WTC11 (cell line): Measurements from ENCODE around the gene SAMHD1. TPM values are rescaled to one million over a fixed set of nuclear protein-coding genes. Genes with fewer than 3 reads are reported as not detected.
A peak's percentile ranks its signal among the peaks of the same experiment; 100 is the strongest.
"Not testable (repeated sequence)": the region's sequence is repeated elsewhere in the genome, so short reads cannot be mapped to it uniquely, and the experiment has no call there.

Experiments used
- ATAC-seq: fragments of 200-7000 bp; cut with Tn5 transposase; 2 replicates; pipeline ENCODE4 v1.10.0; 2021; ENCODE audit warnings: mild to moderate bottlenecking, moderate library complexity
- CTCF ChIA-PET: fragments of 300-600 bp; sonication (Branson Sonifier 250); formaldehyde crosslinking; loops from one replicate; lab custom pipeline; 2021; ENCODE audit warnings: antibody characterized with exemption; lab: Charles Lee
- POLR2A ChIA-PET: fragments of 350-600 bp; sonication (Branson Sonifier 250); formaldehyde crosslinking; loops from one replicate; lab custom pipeline; 2021; ENCODE audit warnings: antibody characterized with exemption; lab: Charles Lee
- DNase-seq: peaks from one replicate; pipeline ENCODE4 v3.0.0; 2021; ENCODE audit warnings: low spot score
- H3K27ac Mint-ChIP-seq: 2 replicates; pipeline ENCODE4 v1.8.0; 2021; ENCODE audit warnings: mixed read lengths
- H3K27me3 Mint-ChIP-seq: 2 replicates; pipeline ENCODE4 v1.8.0; 2021; ENCODE audit warnings: low read depth, mild to moderate bottlenecking, moderate library complexity, mixed read lengths
- H3K36me3 Mint-ChIP-seq: 2 replicates; pipeline ENCODE4 v1.8.0; 2021; ENCODE audit warnings: mixed read lengths
- H3K4me1 Mint-ChIP-seq: 2 replicates; pipeline ENCODE4 v1.8.0; 2022; ENCODE audit warnings: mixed read lengths
- H3K4me3 Mint-ChIP-seq: 2 replicates; pipeline ENCODE4 v1.8.0; 2021; ENCODE audit warnings: mild to moderate bottlenecking, moderate library complexity, mixed read lengths
- H3K9me3 Mint-ChIP-seq: 2 replicates; pipeline ENCODE4 v1.8.0; 2021; ENCODE audit warnings: mixed read lengths
- ATF1 ChIP-seq: sonication (generic); formaldehyde crosslinking; IDR thresholded peaks from 2 replicates; pipeline ENCODE4 v1.8.1; 2023; ENCODE audit warnings: mild to moderate bottlenecking, moderate library complexity, missing genetic modification reagents
- IRF2 ChIP-seq: sonication (generic); formaldehyde crosslinking; IDR thresholded peaks from 2 replicates; pipeline ENCODE4 v1.8.0; 2022; ENCODE audit warnings: low read depth, missing genetic modification reagents, borderline replicate concordance
- NR3C1 ChIP-seq: sonication (generic); formaldehyde crosslinking; conservative IDR thresholded peaks from 2 replicates; pipeline ENCODE4 v1.8.1; 2023; ENCODE audit warnings: low read depth, mild to moderate bottlenecking, missing genetic modification reagents
- OVOL2 ChIP-seq: fragments of 250-450 bp; sonication (Bioruptor Pico); IDR thresholded peaks from 2 replicates; pipeline ENCODE4 v1.9.0; 2021; ENCODE audit warnings: mild to moderate bottlenecking, borderline replicate concordance
- TEAD4 ChIP-seq: sonication (generic); formaldehyde crosslinking; IDR thresholded peaks from 2 replicates; pipeline ENCODE4 v1.8.0; 2022; ENCODE audit warnings: mild to moderate bottlenecking, missing genetic modification reagents
- USF2 ChIP-seq: sonication (generic); formaldehyde crosslinking; IDR thresholded peaks from 2 replicates; pipeline ENCODE4 v1.8.1; 2023; ENCODE audit warnings: mild to moderate bottlenecking, missing genetic modification reagents, moderate library complexity
- ZNF219 ChIP-seq: sonication (generic); formaldehyde crosslinking; IDR thresholded peaks from 2 replicates; pipeline ENCODE4 v1.8.0; 2023; ENCODE audit warnings: missing genetic modification reagents, mild to moderate bottlenecking, borderline replicate concordance
- total RNA-seq: library from RNA; stranded (reverse); gene quantifications from 3 replicates; pipeline ENCODE4 v1.2.3, GENCODE V29; 2021
- TF ChIP-seq, protein P1 (sequence below): sonication (generic); formaldehyde crosslinking; IDR thresholded peaks from 2 replicates; pipeline ENCODE4 v1.8.0; 2022; ENCODE audit warnings: mild to moderate bottlenecking, missing genetic modification reagents
- TF ChIP-seq, protein P2 (sequence below): sonication (generic); formaldehyde crosslinking; IDR thresholded peaks from 2 replicates; pipeline ENCODE4 v1.8.1; 2022; ENCODE audit warnings: mild to moderate bottlenecking, missing genetic modification reagents, moderate library complexity, borderline replicate concordance
- TF ChIP-seq, protein P3 (sequence below): sonication (generic); formaldehyde crosslinking; IDR thresholded peaks from 2 replicates; pipeline ENCODE4 v1.8.0; 2022; ENCODE audit warnings: mild to moderate bottlenecking, missing genetic modification reagents
- TF ChIP-seq, protein P4 (sequence below): sonication (generic); formaldehyde crosslinking; conservative IDR thresholded peaks from 2 replicates; pipeline ENCODE4 v1.8.1; 2023; ENCODE audit warnings: mild to moderate bottlenecking, low read depth, missing genetic modification reagents, moderate library complexity
- TF ChIP-seq, protein P5 (sequence below): fragments of 250-450 bp; sonication (Bioruptor Pico); IDR thresholded peaks from 2 replicates; pipeline ENCODE4 v1.9.0; 2021; ENCODE audit warnings: mild to moderate bottlenecking

The SAMHD1 gene
- total RNA-seq, 1 experiment from 2014 or later: 31.0 TPM

GRCh38 chr20:36933571-36933970 is 17.9 kb downstream of the SAMHD1 start:
- H3K9me3 Mint-ChIP-seq, H3K4me1 Mint-ChIP-seq, ATAC-seq, CTCF ChIA-PET, DNase-seq, H3K27me3 Mint-ChIP-seq, H3K4me3 Mint-ChIP-seq, POLR2A ChIA-PET, H3K27ac Mint-ChIP-seq: not testable (repeated sequence)
- peaks cover 39% of the 10 kb centered on the region for H3K36me3 Mint-ChIP-seq

GRCh38 chr20:36932476-36933426 is 18.8 kb downstream of the SAMHD1 start:
- ChIA-PET POLR2A (no interaction called here), CTCF (no interaction called here)
- Mint-ChIP-seq H3K4me1 (no peaks in the 10 kb centered on the region), H3K36me3 (peaks cover 45% of the 10 kb centered on the region), H3K27ac (peak overlapping the region; percentile 53; the same call in 1 of the 2 replicates), H3K4me3 (no peak overlapping the region), H3K9me3 (no peaks in the 10 kb centered on the region), H3K27me3 (no peaks in the 10 kb centered on the region)
- no peak for DNase-seq
- no peak for ATAC-seq
- TF ChIP-seq TEAD4 (CRISPR knock-in tag) (no peak), USF2 (CRISPR knock-in tag) (no peak)

- H3K36me3 Mint-ChIP-seq: peaks cover 45% of the 10 kb centered on the region
- H3K4me1 Mint-ChIP-seq, ATAC-seq, H3K9me3 Mint-ChIP-seq, H3K27ac Mint-ChIP-seq, H3K4me3 Mint-ChIP-seq, CTCF ChIA-PET, H3K27me3 Mint-ChIP-seq, POLR2A ChIA-PET, DNase-seq: not testable (repeated sequence)
Measured at GRCh38 chr20:36932067-36932466, 19.4 kb downstream of the SAMHD1 start.

DNA sequence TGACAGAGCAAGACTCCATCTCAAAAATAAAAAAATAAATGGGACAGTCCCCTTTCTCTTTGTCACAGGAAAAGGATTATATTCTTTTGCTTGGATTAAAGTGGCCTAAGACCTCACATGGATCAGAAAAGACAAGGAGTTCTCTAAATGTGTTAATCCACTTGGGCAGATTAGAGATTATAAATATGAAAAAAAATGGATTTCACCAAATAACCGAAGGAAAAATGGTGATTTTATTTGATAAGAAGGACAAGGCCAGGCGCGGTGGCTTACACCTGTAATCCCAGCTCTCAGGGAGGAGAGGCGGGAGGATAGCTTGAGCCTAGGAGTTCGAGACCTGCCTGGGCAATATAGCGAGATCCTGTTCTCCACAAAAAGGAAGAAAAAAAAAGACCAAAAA is 21.8 kb downstream of the SAMHD1 start:
- ChIA-PET CTCF (no interaction called here), POLR2A (no interaction called here)
- peaks cover 45% of the 10 kb centered on the region for H3K36me3 Mint-ChIP-seq
- no peaks in the 10 kb centered on the region; the same call in 1 of the 2 replicates for H3K4me1 Mint-ChIP-seq
- H3K27me3 Mint-ChIP-seq: no peaks in the 10 kb centered on the region
- no peaks in the 10 kb centered on the region for H3K9me3 Mint-ChIP-seq
- ATAC-seq (no peak), DNase-seq (no peak)
- H3K4me3 Mint-ChIP-seq: no peak overlapping the region
- H3K27ac Mint-ChIP-seq: no peak overlapping the region
- TF ChIP-seq OVOL2 (CRISPR knock-in tag): no peak
- no peak for TF ChIP-seq IRF2 (CRISPR knock-in tag)
- TF ChIP-seq, protein P1, sequence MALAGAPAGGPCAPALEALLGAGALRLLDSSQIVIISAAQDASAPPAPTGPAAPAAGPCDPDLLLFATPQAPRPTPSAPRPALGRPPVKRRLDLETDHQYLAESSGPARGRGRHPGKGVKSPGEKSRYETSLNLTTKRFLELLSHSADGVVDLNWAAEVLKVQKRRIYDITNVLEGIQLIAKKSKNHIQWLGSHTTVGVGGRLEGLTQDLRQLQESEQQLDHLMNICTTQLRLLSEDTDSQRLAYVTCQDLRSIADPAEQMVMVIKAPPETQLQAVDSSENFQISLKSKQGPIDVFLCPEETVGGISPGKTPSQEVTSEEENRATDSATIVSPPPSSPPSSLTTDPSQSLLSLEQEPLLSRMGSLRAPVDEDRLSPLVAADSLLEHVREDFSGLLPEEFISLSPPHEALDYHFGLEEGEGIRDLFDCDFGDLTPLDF: no peak
- TF ChIP-seq ZNF219 (CRISPR knock-in tag): no peak
- TF ChIP-seq, protein P2, sequence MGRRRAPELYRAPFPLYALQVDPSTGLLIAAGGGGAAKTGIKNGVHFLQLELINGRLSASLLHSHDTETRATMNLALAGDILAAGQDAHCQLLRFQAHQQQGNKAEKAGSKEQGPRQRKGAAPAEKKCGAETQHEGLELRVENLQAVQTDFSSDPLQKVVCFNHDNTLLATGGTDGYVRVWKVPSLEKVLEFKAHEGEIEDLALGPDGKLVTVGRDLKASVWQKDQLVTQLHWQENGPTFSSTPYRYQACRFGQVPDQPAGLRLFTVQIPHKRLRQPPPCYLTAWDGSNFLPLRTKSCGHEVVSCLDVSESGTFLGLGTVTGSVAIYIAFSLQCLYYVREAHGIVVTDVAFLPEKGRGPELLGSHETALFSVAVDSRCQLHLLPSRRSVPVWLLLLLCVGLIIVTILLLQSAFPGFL: no peak
- TF ChIP-seq, protein P3, sequence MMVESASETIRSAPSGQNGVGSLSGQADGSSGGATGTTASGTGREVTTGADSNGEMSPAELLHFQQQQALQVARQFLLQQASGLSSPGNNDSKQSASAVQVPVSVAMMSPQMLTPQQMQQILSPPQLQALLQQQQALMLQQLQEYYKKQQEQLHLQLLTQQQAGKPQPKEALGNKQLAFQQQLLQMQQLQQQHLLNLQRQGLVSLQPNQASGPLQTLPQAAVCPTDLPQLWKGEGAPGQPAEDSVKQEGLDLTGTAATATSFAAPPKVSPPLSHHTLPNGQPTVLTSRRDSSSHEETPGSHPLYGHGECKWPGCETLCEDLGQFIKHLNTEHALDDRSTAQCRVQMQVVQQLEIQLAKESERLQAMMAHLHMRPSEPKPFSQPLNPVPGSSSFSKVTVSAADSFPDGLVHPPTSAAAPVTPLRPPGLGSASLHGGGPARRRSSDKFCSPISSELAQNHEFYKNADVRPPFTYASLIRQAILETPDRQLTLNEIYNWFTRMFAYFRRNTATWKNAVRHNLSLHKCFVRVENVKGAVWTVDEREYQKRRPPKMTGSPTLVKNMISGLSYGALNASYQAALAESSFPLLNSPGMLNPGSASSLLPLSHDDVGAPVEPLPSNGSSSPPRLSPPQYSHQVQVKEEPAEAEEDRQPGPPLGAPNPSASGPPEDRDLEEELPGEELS (CRISPR knock-in tag): no peak
- TF ChIP-seq NR3C1 (CRISPR knock-in tag): no peak
- TF ChIP-seq ATF1: no peak
- TF ChIP-seq USF2 (CRISPR knock-in tag): no peak
- TF ChIP-seq, protein P4, sequence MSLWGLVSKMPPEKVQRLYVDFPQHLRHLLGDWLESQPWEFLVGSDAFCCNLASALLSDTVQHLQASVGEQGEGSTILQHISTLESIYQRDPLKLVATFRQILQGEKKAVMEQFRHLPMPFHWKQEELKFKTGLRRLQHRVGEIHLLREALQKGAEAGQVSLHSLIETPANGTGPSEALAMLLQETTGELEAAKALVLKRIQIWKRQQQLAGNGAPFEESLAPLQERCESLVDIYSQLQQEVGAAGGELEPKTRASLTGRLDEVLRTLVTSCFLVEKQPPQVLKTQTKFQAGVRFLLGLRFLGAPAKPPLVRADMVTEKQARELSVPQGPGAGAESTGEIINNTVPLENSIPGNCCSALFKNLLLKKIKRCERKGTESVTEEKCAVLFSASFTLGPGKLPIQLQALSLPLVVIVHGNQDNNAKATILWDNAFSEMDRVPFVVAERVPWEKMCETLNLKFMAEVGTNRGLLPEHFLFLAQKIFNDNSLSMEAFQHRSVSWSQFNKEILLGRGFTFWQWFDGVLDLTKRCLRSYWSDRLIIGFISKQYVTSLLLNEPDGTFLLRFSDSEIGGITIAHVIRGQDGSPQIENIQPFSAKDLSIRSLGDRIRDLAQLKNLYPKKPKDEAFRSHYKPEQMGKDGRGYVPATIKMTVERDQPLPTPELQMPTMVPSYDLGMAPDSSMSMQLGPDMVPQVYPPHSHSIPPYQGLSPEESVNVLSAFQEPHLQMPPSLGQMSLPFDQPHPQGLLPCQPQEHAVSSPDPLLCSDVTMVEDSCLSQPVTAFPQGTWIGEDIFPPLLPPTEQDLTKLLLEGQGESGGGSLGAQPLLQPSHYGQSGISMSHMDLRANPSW (CRISPR knock-in tag): no peak
- TF ChIP-seq, protein P5, sequence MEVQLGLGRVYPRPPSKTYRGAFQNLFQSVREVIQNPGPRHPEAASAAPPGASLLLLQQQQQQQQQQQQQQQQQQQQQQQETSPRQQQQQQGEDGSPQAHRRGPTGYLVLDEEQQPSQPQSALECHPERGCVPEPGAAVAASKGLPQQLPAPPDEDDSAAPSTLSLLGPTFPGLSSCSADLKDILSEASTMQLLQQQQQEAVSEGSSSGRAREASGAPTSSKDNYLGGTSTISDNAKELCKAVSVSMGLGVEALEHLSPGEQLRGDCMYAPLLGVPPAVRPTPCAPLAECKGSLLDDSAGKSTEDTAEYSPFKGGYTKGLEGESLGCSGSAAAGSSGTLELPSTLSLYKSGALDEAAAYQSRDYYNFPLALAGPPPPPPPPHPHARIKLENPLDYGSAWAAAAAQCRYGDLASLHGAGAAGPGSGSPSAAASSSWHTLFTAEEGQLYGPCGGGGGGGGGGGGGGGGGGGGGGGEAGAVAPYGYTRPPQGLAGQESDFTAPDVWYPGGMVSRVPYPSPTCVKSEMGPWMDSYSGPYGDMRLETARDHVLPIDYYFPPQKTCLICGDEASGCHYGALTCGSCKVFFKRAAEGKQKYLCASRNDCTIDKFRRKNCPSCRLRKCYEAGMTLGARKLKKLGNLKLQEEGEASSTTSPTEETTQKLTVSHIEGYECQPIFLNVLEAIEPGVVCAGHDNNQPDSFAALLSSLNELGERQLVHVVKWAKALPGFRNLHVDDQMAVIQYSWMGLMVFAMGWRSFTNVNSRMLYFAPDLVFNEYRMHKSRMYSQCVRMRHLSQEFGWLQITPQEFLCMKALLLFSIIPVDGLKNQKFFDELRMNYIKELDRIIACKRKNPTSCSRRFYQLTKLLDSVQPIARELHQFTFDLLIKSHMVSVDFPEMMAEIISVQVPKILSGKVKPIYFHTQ: no peak
